IMR-90 (cell line): ENCODE measurements around the gene CLIC4.

ENCODE experiments used
- POLR2A ChIP-seq: IDR thresholded peaks from 2 replicates; pipeline ENCODE4 v1.6.1; 2012; ENCODE audit warnings: mild to moderate bottlenecking, low read depth, low read length
- RAD21 ChIP-seq: IDR thresholded peaks from 2 replicates; pipeline ENCODE4 v1.6.1; 2012; ENCODE audit warnings: low read length, improper control_type of control experiment
- TF ChIP-seq, protein P1 (sequence below): conservative IDR thresholded peaks from 2 replicates; pipeline ENCODE4 v1.5.1; 2012; ENCODE audit warnings: mild to moderate bottlenecking, low read depth, low read length, improper control_type of control experiment

DNA sequence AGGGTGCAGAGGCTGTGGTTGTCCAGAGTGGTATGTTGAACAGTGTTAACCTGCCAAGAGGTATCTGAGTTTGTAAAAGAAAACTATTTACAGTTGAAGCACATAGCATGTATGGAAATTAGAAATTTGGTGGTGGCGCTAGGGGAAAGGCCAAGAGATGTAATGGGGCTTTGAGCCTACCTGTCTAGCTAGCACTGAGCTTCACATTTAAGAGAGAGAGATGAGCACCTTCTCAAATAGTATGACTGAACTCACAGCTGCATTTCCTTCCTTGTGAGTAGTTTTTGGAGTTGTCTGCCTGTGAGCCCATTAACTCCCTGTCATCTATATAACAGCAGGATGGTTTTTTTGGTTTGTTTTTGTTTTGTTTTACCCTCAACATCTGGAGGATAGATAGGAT, 4.0 kb downstream of the CLIC4 start:
- TF ChIP-seq POLR2A (no peak), RAD21 (no peak)
- TF ChIP-seq, protein P1, sequence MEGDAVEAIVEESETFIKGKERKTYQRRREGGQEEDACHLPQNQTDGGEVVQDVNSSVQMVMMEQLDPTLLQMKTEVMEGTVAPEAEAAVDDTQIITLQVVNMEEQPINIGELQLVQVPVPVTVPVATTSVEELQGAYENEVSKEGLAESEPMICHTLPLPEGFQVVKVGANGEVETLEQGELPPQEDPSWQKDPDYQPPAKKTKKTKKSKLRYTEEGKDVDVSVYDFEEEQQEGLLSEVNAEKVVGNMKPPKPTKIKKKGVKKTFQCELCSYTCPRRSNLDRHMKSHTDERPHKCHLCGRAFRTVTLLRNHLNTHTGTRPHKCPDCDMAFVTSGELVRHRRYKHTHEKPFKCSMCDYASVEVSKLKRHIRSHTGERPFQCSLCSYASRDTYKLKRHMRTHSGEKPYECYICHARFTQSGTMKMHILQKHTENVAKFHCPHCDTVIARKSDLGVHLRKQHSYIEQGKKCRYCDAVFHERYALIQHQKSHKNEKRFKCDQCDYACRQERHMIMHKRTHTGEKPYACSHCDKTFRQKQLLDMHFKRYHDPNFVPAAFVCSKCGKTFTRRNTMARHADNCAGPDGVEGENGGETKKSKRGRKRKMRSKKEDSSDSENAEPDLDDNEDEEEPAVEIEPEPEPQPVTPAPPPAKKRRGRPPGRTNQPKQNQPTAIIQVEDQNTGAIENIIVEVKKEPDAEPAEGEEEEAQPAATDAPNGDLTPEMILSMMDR: no peak
